IPS-18c (cell line): ENCODE data around the gene SAMD14.

ENCODE experiments used
- H3K4me3 ChIP-seq: 2 replicates; pipeline ENCODE4 v1.7.0; 2013; ENCODE audit warnings: low read depth, mild to moderate bottlenecking, low read length, moderate library complexity; ENCODE audit not compliant: insufficient read depth
- H3K9me3 ChIP-seq: one replicate; pipeline ENCODE4 v1.6.1; 2013; ENCODE audit warnings: mild to moderate bottlenecking, low read length, moderate library complexity; ENCODE audit not compliant: control insufficient read depth, insufficient read depth

The SAMD14 gene

GRCh38 chr17:50079334-50080095 is 50.4 kb downstream of the SAMD14 start:
- Histone ChIP-seq H3K4me3 (no peak overlapping the region), H3K9me3 (no peaks in the 10 kb centered on the region)

- no peak overlapping the region for H3K4me3 ChIP-seq
- no peaks in the 10 kb centered on the region for H3K9me3 ChIP-seq
These were observed 51.5 kb downstream of the SAMD14 start for GRCh38 chr17:50078430-50078829.

- no peaks in the 10 kb centered on the region for H3K9me3 ChIP-seq
- H3K4me3 ChIP-seq = no peak overlapping the region
These were observed 53.2 kb downstream of the SAMD14 start for GRCh38 chr17:50076591-50077235.

- H3K9me3 ChIP-seq = no peaks in the 10 kb centered on the region
- H3K4me3 ChIP-seq = no peak overlapping the region
These were observed 53.8 kb downstream of the SAMD14 start for GRCh38 chr17:50076221-50076590.

- no peaks in the 10 kb centered on the region for H3K9me3 ChIP-seq
These were observed 54.4 kb downstream of the SAMD14 start for GRCh38 chr17:50075446-50076032.

GRCh38 chr17:50074227-50074626 is 55.7 kb downstream of the SAMD14 start:
- Histone ChIP-seq H3K4me3 (no peak overlapping the region), H3K9me3 (no peaks in the 10 kb centered on the region)

More at GRCh38 chr17:50075446-50076032, 54.4 kb downstream of the SAMD14 start:
- no peak overlapping the region for H3K4me3 ChIP-seq

GRCh38 chr17:50072925-50073324 is 57.0 kb downstream of the SAMD14 start:
- H3K9me3 ChIP-seq = no peaks in the 10 kb centered on the region
- H3K4me3 ChIP-seq = no peak overlapping the region

- no peak overlapping the region for H3K4me3 ChIP-seq
These were observed 57.8 kb downstream of the SAMD14 start for GRCh38 chr17:50072130-50072529.

GRCh38 chr17:50071692-50072091 is 58.3 kb downstream of the SAMD14 start:
- no peaks in the 10 kb centered on the region for H3K9me3 ChIP-seq
- H3K4me3 ChIP-seq = no peak overlapping the region

More at GRCh38 chr17:50072130-50072529, 57.8 kb downstream of the SAMD14 start:
- no peaks in the 10 kb centered on the region for H3K9me3 ChIP-seq

GRCh38 chr17:50070908-50071680 is 58.9 kb downstream of the SAMD14 start:
- Histone ChIP-seq H3K4me3 (no peak overlapping the region), H3K9me3 (no peaks in the 10 kb centered on the region)

GRCh38 chr17:50067996-50068395 is 62.0 kb downstream of the SAMD14 start:
- no peaks in the 10 kb centered on the region for H3K9me3 ChIP-seq
- no peak overlapping the region for H3K4me3 ChIP-seq

GRCh38 chr17:50066995-50067394 is 63.0 kb downstream of the SAMD14 start:
- no peaks in the 10 kb centered on the region for H3K9me3 ChIP-seq
- no peak overlapping the region for H3K4me3 ChIP-seq

- H3K9me3 ChIP-seq = no peaks in the 10 kb centered on the region
- H3K4me3 ChIP-seq = no peak overlapping the region
These were observed 64.9 kb downstream of the SAMD14 start for GRCh38 chr17:50065056-50065455.

GRCh38 chr17:50064253-50065001 is 65.5 kb downstream of the SAMD14 start:
- Histone ChIP-seq H3K9me3 (no peaks in the 10 kb centered on the region), H3K4me3 (no peak overlapping the region)

GRCh38 chr17:50063561-50064252 is 66.3 kb downstream of the SAMD14 start:
- Histone ChIP-seq H3K4me3 (no peak overlapping the region), H3K9me3 (no peaks in the 10 kb centered on the region)
